ENCODE measurements around the gene TUBGCP2.
A peak's percentile ranks its signal among the peaks of the same experiment; 100 is the strongest.

Gene TUBGCP2

DNA sequence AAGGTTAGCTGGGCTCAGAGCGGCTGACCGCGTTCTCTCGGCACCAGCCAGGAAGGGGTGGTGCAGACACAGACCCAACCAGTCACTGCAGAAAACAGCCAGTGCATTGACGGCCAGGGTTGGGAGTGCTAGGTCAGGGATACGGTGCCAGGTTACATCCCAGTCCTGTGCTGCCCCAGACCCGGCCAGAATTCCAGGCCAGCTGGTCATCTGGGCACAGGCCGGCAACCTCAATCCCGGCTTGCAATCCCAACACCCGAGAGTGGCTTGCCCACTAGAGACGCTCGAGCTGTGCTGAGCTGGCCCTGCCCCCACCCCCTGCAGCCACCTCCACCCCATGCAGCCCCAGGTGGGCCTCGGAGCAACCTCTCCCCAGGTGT is 42.3 kb upstream of the TUBGCP2 start:
- no peak overlapping the region for H3K9ac ChIP-seq (ENCODE audit: low read depth, low read length)
- no peak for ATAC-seq (ENCODE audit: insufficient read depth, low read depth)
- H2AFZ ChIP-seq (ENCODE audit: low read depth, low read length) = no peak overlapping the region
- H3K4me3 ChIP-seq (ENCODE audit: low read depth in 1 of 2, low read length in 2 of 2) = no peak overlapping the region
- H3K36me3 ChIP-seq (ENCODE audit: insufficient read depth, low read length) = no peaks in the 10 kb centered on the region
- H3K4me2 ChIP-seq (ENCODE audit: insufficient read depth, low read length) = no peak overlapping the region
- H3K79me2 ChIP-seq (ENCODE audit: insufficient read depth, low read length) = no peaks in the 10 kb centered on the region
- no peaks in the 10 kb centered on the region for H3K9me3 ChIP-seq (ENCODE audit: insufficient read depth, low read length, severe bottlenecking)
- no peak for DNase-seq
- H3K4me1 ChIP-seq (ENCODE audit: insufficient read depth, low read length) = no peaks in the 10 kb centered on the region
- no peak for TF ChIP-seq EZH2 (IDR thresholded peaks at IDR 0.05; ENCODE audit: borderline replicate concordance, low read depth, low read length, severe bottlenecking)
- TF ChIP-seq, protein P1, sequence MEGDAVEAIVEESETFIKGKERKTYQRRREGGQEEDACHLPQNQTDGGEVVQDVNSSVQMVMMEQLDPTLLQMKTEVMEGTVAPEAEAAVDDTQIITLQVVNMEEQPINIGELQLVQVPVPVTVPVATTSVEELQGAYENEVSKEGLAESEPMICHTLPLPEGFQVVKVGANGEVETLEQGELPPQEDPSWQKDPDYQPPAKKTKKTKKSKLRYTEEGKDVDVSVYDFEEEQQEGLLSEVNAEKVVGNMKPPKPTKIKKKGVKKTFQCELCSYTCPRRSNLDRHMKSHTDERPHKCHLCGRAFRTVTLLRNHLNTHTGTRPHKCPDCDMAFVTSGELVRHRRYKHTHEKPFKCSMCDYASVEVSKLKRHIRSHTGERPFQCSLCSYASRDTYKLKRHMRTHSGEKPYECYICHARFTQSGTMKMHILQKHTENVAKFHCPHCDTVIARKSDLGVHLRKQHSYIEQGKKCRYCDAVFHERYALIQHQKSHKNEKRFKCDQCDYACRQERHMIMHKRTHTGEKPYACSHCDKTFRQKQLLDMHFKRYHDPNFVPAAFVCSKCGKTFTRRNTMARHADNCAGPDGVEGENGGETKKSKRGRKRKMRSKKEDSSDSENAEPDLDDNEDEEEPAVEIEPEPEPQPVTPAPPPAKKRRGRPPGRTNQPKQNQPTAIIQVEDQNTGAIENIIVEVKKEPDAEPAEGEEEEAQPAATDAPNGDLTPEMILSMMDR (IDR thresholded peaks at IDR 0.05; ENCODE audit: borderline replicate concordance, extremely low read depth, low read length, poor library complexity, severe bottlenecking) = no peak
- no peaks in the 10 kb centered on the region for H3K27me3 ChIP-seq (ENCODE audit: insufficient read depth, low read length, poor library complexity)
- no peaks in the 10 kb centered on the region; the same call in 1 of the 2 replicates for H4K20me1 ChIP-seq (ENCODE audit: insufficient read depth, low read length)
- H3K27ac ChIP-seq (ENCODE audit: low read length) = no peak overlapping the region

DNA sequence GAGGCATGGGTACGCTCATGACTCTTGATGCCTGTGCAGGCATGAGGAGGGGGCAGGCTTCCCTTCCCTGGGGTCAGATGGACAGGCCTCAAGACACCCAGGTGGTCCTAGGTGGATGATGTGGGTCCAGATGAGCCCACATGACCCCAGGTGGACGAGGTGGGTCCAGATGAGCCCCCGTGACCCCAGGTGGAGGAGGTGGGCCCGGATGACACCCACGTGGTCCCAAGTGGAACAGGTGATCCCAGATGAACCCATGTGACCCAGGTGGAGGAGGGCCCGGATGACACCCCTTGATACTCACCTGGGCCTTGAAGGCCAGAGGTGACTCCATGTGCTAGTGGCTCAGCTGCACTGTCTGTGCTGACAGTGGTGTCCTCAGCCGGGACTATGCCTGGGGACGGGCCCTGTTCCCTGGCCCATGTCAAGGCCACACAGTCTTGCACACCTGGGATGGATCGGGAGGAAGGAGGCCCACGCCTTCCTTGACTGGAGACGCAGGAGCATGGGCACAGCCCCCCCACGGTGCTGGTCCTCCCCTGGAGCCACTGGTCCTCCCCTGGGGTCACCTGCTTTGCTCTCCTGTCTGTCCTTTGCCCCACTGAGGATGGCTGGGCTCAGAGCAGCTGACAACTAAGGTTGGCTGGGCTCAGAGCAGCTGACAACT is 41.7 kb upstream of the TUBGCP2 start:
- no peaks in the 10 kb centered on the region for H3K27me3 ChIP-seq (ENCODE audit: insufficient read depth, low read length, poor library complexity)
- H4K20me1 ChIP-seq (ENCODE audit: insufficient read depth, low read length) = no peaks in the 10 kb centered on the region; the same call in 1 of the 2 replicates
- H3K27ac ChIP-seq (ENCODE audit: low read length) = no peak overlapping the region
- H3K79me2 ChIP-seq (ENCODE audit: insufficient read depth, low read length) = no peaks in the 10 kb centered on the region
- no peaks in the 10 kb centered on the region for H3K36me3 ChIP-seq (ENCODE audit: insufficient read depth, low read length)
- DNase-seq (no peak), ATAC-seq (ENCODE audit: insufficient read depth, low read depth) (no peak)
- H2AFZ ChIP-seq (ENCODE audit: low read depth, low read length) = no peak overlapping the region
- H3K4me2 ChIP-seq (ENCODE audit: insufficient read depth, low read length) = no peak overlapping the region
- H3K9ac ChIP-seq (ENCODE audit: low read depth, low read length) = no peak overlapping the region
- no peaks in the 10 kb centered on the region for H3K4me1 ChIP-seq (ENCODE audit: insufficient read depth, low read length)
- no peak overlapping the region for H3K4me3 ChIP-seq (ENCODE audit: low read depth in 1 of 2, low read length in 2 of 2)
- no peaks in the 10 kb centered on the region for H3K9me3 ChIP-seq (ENCODE audit: insufficient read depth, low read length, severe bottlenecking)
- TF ChIP-seq, protein P1 (IDR thresholded peaks at IDR 0.05; ENCODE audit: borderline replicate concordance, extremely low read depth, low read length, poor library complexity, severe bottlenecking) = no peak
- TF ChIP-seq EZH2 (IDR thresholded peaks at IDR 0.05; ENCODE audit: borderline replicate concordance, low read depth, low read length, severe bottlenecking) = no peak

DNA sequence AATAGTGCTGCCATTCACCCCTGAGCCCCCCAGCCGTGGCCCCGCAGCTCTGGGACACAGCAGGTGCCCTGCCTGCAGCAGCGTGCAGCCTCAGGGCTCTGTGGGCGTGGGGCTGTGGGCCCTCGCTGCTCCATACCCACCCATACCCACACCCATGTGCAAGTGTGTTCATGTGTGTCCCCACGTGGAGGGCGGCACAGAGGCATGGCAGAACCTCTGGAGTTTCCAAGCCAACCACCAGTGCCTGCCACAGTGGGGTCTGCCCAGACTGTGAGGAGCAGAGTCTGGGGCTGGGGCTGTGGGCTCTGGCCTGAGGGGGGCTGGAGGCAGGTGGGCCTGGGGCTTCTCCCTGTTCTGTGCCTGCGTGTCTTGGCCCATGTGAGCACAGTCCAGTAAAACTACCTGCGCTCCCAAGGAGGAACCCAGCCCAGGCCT is 40.9 kb upstream of the TUBGCP2 start:
- no peaks in the 10 kb centered on the region for H3K4me1 ChIP-seq (ENCODE audit: insufficient read depth, low read length)
- H3K4me2 ChIP-seq (ENCODE audit: insufficient read depth, low read length) = no peak overlapping the region
- TF ChIP-seq, protein P1 (IDR thresholded peaks at IDR 0.05; ENCODE audit: borderline replicate concordance, extremely low read depth, low read length, poor library complexity, severe bottlenecking) = no peak
- TF ChIP-seq EZH2 (IDR thresholded peaks at IDR 0.05; ENCODE audit: borderline replicate concordance, low read depth, low read length, severe bottlenecking) = no peak
- no peak overlapping the region for H3K4me3 ChIP-seq (ENCODE audit: low read depth in 1 of 2, low read length in 2 of 2)
- H3K9me3 ChIP-seq (ENCODE audit: insufficient read depth, low read length, severe bottlenecking) = no peaks in the 10 kb centered on the region
- H3K79me2 ChIP-seq (ENCODE audit: insufficient read depth, low read length) = no peaks in the 10 kb centered on the region
- no peak overlapping the region for H2AFZ ChIP-seq (ENCODE audit: low read depth, low read length)
- DNase-seq = no peak
- no peaks in the 10 kb centered on the region; the same call in 1 of the 2 replicates for H4K20me1 ChIP-seq (ENCODE audit: insufficient read depth, low read length)
- H3K36me3 ChIP-seq (ENCODE audit: insufficient read depth, low read length) = no peaks in the 10 kb centered on the region
- no peaks in the 10 kb centered on the region for H3K27me3 ChIP-seq (ENCODE audit: insufficient read depth, low read length, poor library complexity)
- no peak overlapping the region for H3K27ac ChIP-seq (ENCODE audit: low read length)
- no peak overlapping the region for H3K9ac ChIP-seq (ENCODE audit: low read depth, low read length)
- 0 out of 3 replicates have a peak, but pooled peaks have one; percentile 4 for ATAC-seq (ENCODE audit: insufficient read depth, low read depth)
